Prostate gland (tissue), 2 donors: ENCODE data around the gene DSCAM. TPM values are rescaled to one million over a fixed set of nuclear protein-coding genes. Genes with fewer than 3 reads are reported as not detected.
A peak's percentile ranks its signal among the peaks of the same experiment; 100 is the strongest.

Experiments used
- DNase-seq: peaks from one replicate; pipeline ENCODE4 v3.0.0-alpha.2; 2019; ENCODE audit warnings: low spot score
- H3K27ac ChIP-seq, 2 donors: fragments of 200-600 bp; sonication (generic); 2 replicates each; pipeline ENCODE4 v1.5.1; 2017 to 2019
- H3K27me3 ChIP-seq: fragments of 200-600 bp; sonication (generic); replicated peaks from 2 replicates; pipeline ENCODE4 v1.5.1; 2019; ENCODE audit not compliant: insufficient read depth
- H3K36me3 ChIP-seq, 2 donors: fragments of 200-600 bp; sonication (generic); 1 replicate in 1 of 2; 2 replicates in 1 of 2; pipeline versions ENCODE4 v1.5.1 to v1.8.1; 2017 to 2019
- H3K4me1 ChIP-seq: fragments of 200-600 bp; sonication (generic); replicated peaks from 2 replicates; pipeline ENCODE4 v1.5.1; 2019
- H3K4me3 ChIP-seq, 2 donors: fragments of 200-600 bp; sonication (generic); 2 replicates each; pipeline ENCODE4 v1.5.1; 2017 to 2019
- H3K9me3 ChIP-seq: fragments of 200-600 bp; sonication (generic); 2 replicates; pipeline ENCODE4 v1.5.1; 2017
- CTCF ChIP-seq, 4 experiments: fragments of 200-600 bp in 2 of 4; fragments of 450-650 bp in 2 of 4; sonication (generic) in 2 of 4; IDR thresholded peaks; 1 replicate in 3 of 4; 2 replicates in 1 of 4; pipeline ENCODE4 v1.5.1; 2016 to 2019; ENCODE audit warnings: antibody characterized with exemption in 4 of 4, mild to moderate bottlenecking in 2 of 4, moderate library complexity in 2 of 4
- POLR2A ChIP-seq: fragments of 450-650 bp; IDR thresholded peaks from one replicate; pipeline ENCODE4 v1.6.1; 2016; ENCODE audit warnings: antibody characterized with exemption, mild to moderate bottlenecking
- POLR2AphosphoS5 ChIP-seq: sonication (generic); formaldehyde crosslinking; IDR thresholded peaks from one replicate; pipeline ENCODE4 v1.6.1; 2017; ENCODE audit warnings: antibody characterized with exemption
- WGBS: methylation state at CpG from one replicate; pipeline ENCODE4 v1.1.5; 2018; 5-methylcytosine and 5-hydroxymethylcytosine counted together
- intact Hi-C: fragments of 100-400 bp; cut with DNase I; formaldehyde crosslinking; loops from one replicate; pipeline ENCODE4 v1.14.2; 2022
- total RNA-seq, 2 donors: library from RNA; depleted of rRNA; stranded (reverse); fragments of >200 nt; gene quantifications; one replicate each; pipeline ENCODE4 v1.1.0, GENCODE V29; 2016

DSCAM gene
- total RNA-seq, 2 donors from 2014 or later, result under 0.01 to 1.6 TPM

- WGBS, result 48% methylated on average over 9 of the region's 9 CpGs
- Histone ChIP-seq H3K36me3 (no peaks in the 10 kb centered on the region), H3K4me1 (no peaks in the 10 kb centered on the region), H3K4me3 (no peak overlapping the region), H3K27ac (no peak overlapping the region), H3K27me3 (no peaks in the 10 kb centered on the region), H3K9me3 (no peaks in the 10 kb centered on the region)
- TF ChIP-seq POLR2AphosphoS5, result no peak
- TF ChIP-seq CTCF (IDR thresholded peaks at IDR 0.05), result no peak
- no peak for TF ChIP-seq POLR2A
- no peak for DNase-seq
- intact Hi-C loops, result no loop called here
Measured at GRCh38 chr21:40681164-40681859, 165.6 kb downstream of the DSCAM start.

GRCh38 chr21:40680311-40680710 lies 166.6 kb downstream of the DSCAM start:
- no peaks in the 10 kb centered on the region for H3K27me3 ChIP-seq
- 19% methylated on average over 1 of the region's 1 CpG for WGBS
- peak; percentile 50 for TF ChIP-seq POLR2AphosphoS5
- TF ChIP-seq CTCF (IDR thresholded peaks at IDR 0.05), result no peak
- H3K27ac ChIP-seq, result no peak overlapping the region
- no peaks in the 10 kb centered on the region for H3K9me3 ChIP-seq
- H3K4me3 ChIP-seq, result no peak overlapping the region
- no peak for DNase-seq
- no peaks in the 10 kb centered on the region for H3K4me1 ChIP-seq
- intact Hi-C loops, result no loop called here
- no peaks in the 10 kb centered on the region for H3K36me3 ChIP-seq

- intact Hi-C loops, result no loop called here
- Histone ChIP-seq H3K4me3 (no peak overlapping the region), H3K36me3 (no peaks in the 10 kb centered on the region), H3K27ac (no peak overlapping the region), H3K9me3 (no peaks in the 10 kb centered on the region), H3K27me3 (no peaks in the 10 kb centered on the region), H3K4me1 (no peaks in the 10 kb centered on the region)
- no peak for TF ChIP-seq CTCF (IDR thresholded peaks at IDR 0.05)
- TF ChIP-seq POLR2AphosphoS5, result no peak
- no peak for TF ChIP-seq POLR2A
- DNase-seq, result no peak
- WGBS, result 46% methylated on average over 8 of the region's 8 CpGs
Measured at GRCh38 chr21:40678681-40679284, 168.2 kb downstream of the DSCAM start.

- Histone ChIP-seq H3K4me3 (no peak overlapping the region), H3K27ac (no peak overlapping the region), H3K9me3 (no peaks in the 10 kb centered on the region), H3K4me1 (no peaks in the 10 kb centered on the region), H3K27me3 (no peaks in the 10 kb centered on the region), H3K36me3 (no peaks in the 10 kb centered on the region)
- intact Hi-C loops, result no loop called here
- TF ChIP-seq CTCF (IDR thresholded peaks at IDR 0.05), result no peak
- TF ChIP-seq POLR2AphosphoS5, result no peak
- no peak for TF ChIP-seq POLR2A
- 73% methylated on average over 8 of the region's 8 CpGs for WGBS
- no peak for DNase-seq
Measured at GRCh38 chr21:40675017-40675416, 171.9 kb downstream of the DSCAM start.

- TF ChIP-seq POLR2A, result no peak
- no peak for TF ChIP-seq POLR2AphosphoS5
- Histone ChIP-seq H3K27ac (no peak overlapping the region), H3K9me3 (no peaks in the 10 kb centered on the region), H3K4me1 (no peaks in the 10 kb centered on the region), H3K36me3 (no peaks in the 10 kb centered on the region), H3K4me3 (no peak overlapping the region), H3K27me3 (no peaks in the 10 kb centered on the region)
- intact Hi-C loops, result no loop called here
- no peak for DNase-seq
- 66% methylated on average over 2 of the region's 2 CpGs for WGBS
Measured at GRCh38 chr21:40672602-40673001, 174.4 kb downstream of the DSCAM start.
